Measurements from ENCODE around the gene ELMOD3. TPM values are rescaled to one million over a fixed set of nuclear protein-coding genes. Genes with fewer than 3 reads are reported as not detected.

The ELMOD3 gene
- total and polyA plus RNA-seq, 9 of the 15 experiments (the other 6 are each of a cell fraction or from before 2014, with no cell fraction given) = 2.7 to 18.7 (median 11.6) TPM

GRCh38 chr2:85329181-85329651 is 25.4 kb upstream of the ELMOD3 start (continued):
- TF ChIP-seq ARNT (IDR thresholded peaks at IDR 0.05) (peak in 1 of 2 experiments; percentile 88; a peak in 2 of 4 replicates), POLR3A (IDR thresholded peaks at IDR 0.05; ENCODE audit: borderline replicate concordance, extremely low read depth, insufficient read depth, insufficient read length) (no peak), YY1 (IDR thresholded peaks at IDR 0.05; ENCODE audit: borderline replicate concordance in 1 of 3, control insufficient read depth in 1 of 3, extremely low read depth in 1 of 3, insufficient read depth in 3 of 3, insufficient read length in 1 of 3, insufficient replicate concordance in 2 of 3, low read depth in 1 of 3, low read length in 2 of 3) (peak in 1 of 3 experiments; percentile 63), RFX1 (IDR thresholded peaks at IDR 0.05) (peak; percentile 65), C11orf30 (IDR thresholded peaks at IDR 0.05; ENCODE audit: low read depth) (peak; percentile 97), U2AF2 (optimal IDR thresholded peaks at IDR 0.05; ENCODE audit: low read depth, low read length) (no peak), PCBP1 (IDR thresholded peaks at IDR 0.05; ENCODE audit: low read depth, low read length, poor library complexity, severe bottlenecking) (no peak), E2F8 (IDR thresholded peaks at IDR 0.05; ENCODE audit: low read depth, partially characterized antibody) (peak; percentile 34), ZEB2 (IDR thresholded peaks at IDR 0.05) (peak; percentile 71), RBM14 (IDR thresholded peaks at IDR 0.05; ENCODE audit: borderline replicate concordance, insufficient read depth, low read depth, low read length) (no peak), BRF2 (IDR thresholded peaks at IDR 0.05; ENCODE audit: borderline replicate concordance, insufficient read depth, insufficient read length) (no peak), POLR2AphosphoS5 (IDR thresholded peaks at IDR 0.05; ENCODE audit: control insufficient read depth, insufficient read depth, low read depth, low read length) (peak; percentile 57; the same call in 1 of the 2 replicates), ARID2 (IDR thresholded peaks at IDR 0.05) (peak; percentile 15; the same call in 1 of the 2 replicates), NFE2 (IDR thresholded peaks at IDR 0.05; ENCODE audit: low read depth) (peak; percentile 94), ZNF589 (CRISPR knock-in tag; IDR thresholded peaks at IDR 0.05; ENCODE audit: low read depth) (no peak), ZNF280A (IDR thresholded peaks at IDR 0.05; ENCODE audit: low read depth, partially characterized antibody) (no peak), HDAC3 (IDR thresholded peaks at IDR 0.05; ENCODE audit: borderline replicate concordance, partially characterized antibody) (peak; percentile 46), BCOR (IDR thresholded peaks at IDR 0.05) (peak; percentile 67), WHSC1 (IDR thresholded peaks at IDR 0.05; ENCODE audit: low read length) (no peak), GTF2E2 (tag; IDR thresholded peaks at IDR 0.05) (no peak), DNMT1 (IDR thresholded peaks at IDR 0.05) (0 out of 2 replicates have a peak, but pooled peaks have one; percentile 30), NFE2L1 (tag; IDR thresholded peaks at IDR 0.05; ENCODE audit: borderline replicate concordance, low read depth) (peak; percentile 72; the same call in 1 of the 2 replicates), NCOR1 (IDR thresholded peaks at IDR 0.05) (peak; percentile 84), ARHGAP35 (IDR thresholded peaks at IDR 0.05; ENCODE audit: partially characterized antibody) (no peak)

Measured in K562 (cell line).